Cardiac muscle cell (in vitro differentiated cells and primary cell): ENCODE results near the gene XPO4. TPM values are rescaled to one million over a fixed set of nuclear protein-coding genes. Genes with fewer than 3 reads are reported as not detected.

Source experiments
- DNase-seq, 2 donors: peaks; one replicate each; pipeline versions ENCODE4 v3.0.0 to v3.0.0-alpha.2; 2010 to 2017; ENCODE audit warnings: low read depth in 1 of 2, low spot score in 1 of 2
- H3K27ac ChIP-seq: fragments of 200-600 bp; sonication (generic); 2 replicates; pipeline ENCODE4 v1.5.1; 2016
- H3K27me3 ChIP-seq: fragments of 200-600 bp; sonication (generic); 2 replicates; pipeline ENCODE4 v1.6.0; 2016; ENCODE audit warnings: control low read depth
- H3K36me3 ChIP-seq: fragments of 200-600 bp; sonication (generic); 2 replicates; pipeline ENCODE4 v1.5.1; 2016; ENCODE audit warnings: control low read depth
- H3K4me1 ChIP-seq: fragments of 200-600 bp; sonication (generic); 2 replicates; pipeline ENCODE4 v1.8.1; 2017; ENCODE audit warnings: low read depth, mild to moderate bottlenecking, mixed run types
- H3K4me3 ChIP-seq: fragments of 200-600 bp; sonication (generic); 2 replicates; pipeline ENCODE4 v1.5.1; 2016; ENCODE audit warnings: mild to moderate bottlenecking
- H3K9me3 ChIP-seq: fragments of 200-600 bp; sonication (generic); 2 replicates; pipeline ENCODE4 v1.5.1; 2017; ENCODE audit warnings: low read depth, mild to moderate bottlenecking, control low read depth
- polyA plus RNA-seq: library from polyadenylated mRNA; unstranded; fragments of >200 nt; fragmentation: Nextera tagmentation; extraction: Ambion mirVana; gene quantifications from 2 replicates; pipeline ENCODE4 v1.2.1, GENCODE V29; 2016
- total RNA-seq: library from RNA; depleted of rRNA; stranded (reverse); fragments of >200 nt; gene quantifications from 2 replicates; pipeline ENCODE4 v1.2.3, GENCODE V29; 2016
- TF ChIP-seq, protein P1 (sequence below): IDR thresholded peaks from 2 replicates; pipeline ENCODE4 v1.5.1; 2012; ENCODE audit warnings: low read depth, mild to moderate bottlenecking, low read length

XPO4 gene
- total and polyA plus RNA-seq, 2 experiments from 2014 or later: 51.8 to 177 TPM

DNA sequence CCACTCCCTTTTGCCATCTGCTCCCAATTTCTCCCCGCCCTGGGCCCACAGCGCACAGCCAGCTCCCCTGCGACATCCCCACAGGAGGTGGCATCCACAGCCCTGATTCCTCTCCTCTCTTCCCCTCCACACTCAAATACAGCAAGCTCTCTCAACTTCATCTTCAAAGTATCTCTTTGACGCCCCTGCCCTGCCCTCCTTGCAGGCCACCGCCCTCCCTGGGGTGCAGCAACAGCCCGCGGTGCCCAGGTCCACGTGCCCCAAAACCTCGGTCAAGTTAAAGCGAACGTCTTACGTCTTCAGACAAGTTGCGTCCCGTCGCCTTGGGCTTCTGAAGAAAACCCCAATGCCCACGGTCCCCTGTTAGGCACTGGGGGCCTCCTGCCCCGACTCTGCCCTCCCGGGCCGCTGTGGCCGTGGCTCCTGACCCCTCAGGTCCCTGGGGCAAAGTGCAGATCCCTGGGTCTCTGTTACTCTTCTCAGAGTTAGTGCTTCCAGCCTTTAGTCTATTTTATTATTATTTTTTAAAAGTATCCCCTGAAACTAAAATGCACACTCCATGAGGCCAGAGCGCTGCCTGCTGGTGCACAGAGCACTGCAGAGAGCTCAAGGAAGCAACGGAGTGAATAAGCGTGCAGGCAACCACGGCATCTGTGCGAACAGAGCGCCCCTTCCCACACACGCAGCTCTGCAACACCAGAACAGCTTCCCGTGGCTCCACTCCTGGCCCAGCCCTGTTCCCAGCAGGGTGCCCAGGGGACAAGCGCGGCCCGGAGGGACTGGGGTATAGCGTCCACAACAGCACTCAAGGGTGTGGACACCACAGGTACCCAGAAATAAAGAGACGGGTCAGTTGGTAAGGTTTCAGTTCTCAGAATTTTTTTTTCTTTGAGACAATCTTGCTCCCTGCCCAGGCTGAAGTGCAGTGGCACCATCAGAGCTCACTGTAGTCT, 172.6 kb downstream of the XPO4 start:
- H3K27me3 ChIP-seq: no peaks in the 10 kb centered on the region
- no peak overlapping the region for H3K4me3 ChIP-seq
- no peak overlapping the region for H3K27ac ChIP-seq
- no peaks in the 10 kb centered on the region for H3K4me1 ChIP-seq
- TF ChIP-seq, protein P1, sequence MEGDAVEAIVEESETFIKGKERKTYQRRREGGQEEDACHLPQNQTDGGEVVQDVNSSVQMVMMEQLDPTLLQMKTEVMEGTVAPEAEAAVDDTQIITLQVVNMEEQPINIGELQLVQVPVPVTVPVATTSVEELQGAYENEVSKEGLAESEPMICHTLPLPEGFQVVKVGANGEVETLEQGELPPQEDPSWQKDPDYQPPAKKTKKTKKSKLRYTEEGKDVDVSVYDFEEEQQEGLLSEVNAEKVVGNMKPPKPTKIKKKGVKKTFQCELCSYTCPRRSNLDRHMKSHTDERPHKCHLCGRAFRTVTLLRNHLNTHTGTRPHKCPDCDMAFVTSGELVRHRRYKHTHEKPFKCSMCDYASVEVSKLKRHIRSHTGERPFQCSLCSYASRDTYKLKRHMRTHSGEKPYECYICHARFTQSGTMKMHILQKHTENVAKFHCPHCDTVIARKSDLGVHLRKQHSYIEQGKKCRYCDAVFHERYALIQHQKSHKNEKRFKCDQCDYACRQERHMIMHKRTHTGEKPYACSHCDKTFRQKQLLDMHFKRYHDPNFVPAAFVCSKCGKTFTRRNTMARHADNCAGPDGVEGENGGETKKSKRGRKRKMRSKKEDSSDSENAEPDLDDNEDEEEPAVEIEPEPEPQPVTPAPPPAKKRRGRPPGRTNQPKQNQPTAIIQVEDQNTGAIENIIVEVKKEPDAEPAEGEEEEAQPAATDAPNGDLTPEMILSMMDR: no peak
- no peaks in the 10 kb centered on the region for H3K36me3 ChIP-seq
- DNase-seq: no peak
- no peaks in the 10 kb centered on the region for H3K9me3 ChIP-seq

DNA sequence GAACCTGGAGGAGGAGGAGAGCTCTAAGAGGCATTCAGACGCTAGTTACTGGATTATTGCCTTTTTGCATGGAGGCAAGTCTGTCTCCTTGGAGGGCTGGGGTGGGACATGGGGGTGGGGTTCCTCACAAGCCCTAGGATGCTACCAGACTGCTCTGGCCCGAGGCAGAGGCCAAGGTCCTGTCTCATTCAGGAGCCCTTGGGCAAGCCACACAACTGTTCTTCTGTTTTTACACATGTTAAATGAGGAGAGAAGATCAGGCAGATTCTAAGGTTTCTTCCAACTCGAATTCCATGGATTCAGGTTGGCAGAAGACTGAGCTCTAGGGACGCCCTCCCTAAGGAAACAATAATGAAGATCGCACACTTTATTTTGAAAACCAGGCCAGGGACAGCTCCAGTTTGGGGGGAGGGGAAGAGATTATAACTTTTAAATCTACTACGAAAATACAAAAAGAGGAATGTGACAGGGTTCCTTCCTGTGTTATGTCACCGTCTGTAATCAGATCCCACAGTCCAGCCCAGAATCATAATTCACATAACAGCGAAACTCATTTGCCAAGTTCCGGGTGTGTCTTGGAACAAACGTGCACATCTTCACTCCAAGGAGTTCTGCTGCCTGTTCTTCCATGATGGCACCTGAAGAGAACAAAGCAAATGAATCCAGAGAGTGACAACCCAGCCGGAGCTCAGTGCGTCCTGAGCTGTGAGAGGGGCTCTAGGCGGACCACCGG, 173.8 kb downstream of the XPO4 start:
- H3K4me1 ChIP-seq: no peaks in the 10 kb centered on the region
- TF ChIP-seq, protein P1: no peak
- H3K4me3 ChIP-seq: no peak overlapping the region
- no peaks in the 10 kb centered on the region for H3K9me3 ChIP-seq
- H3K36me3 ChIP-seq: no peaks in the 10 kb centered on the region
- no peak overlapping the region for H3K27ac ChIP-seq
- DNase-seq: no peak
- no peaks in the 10 kb centered on the region for H3K27me3 ChIP-seq

DNA sequence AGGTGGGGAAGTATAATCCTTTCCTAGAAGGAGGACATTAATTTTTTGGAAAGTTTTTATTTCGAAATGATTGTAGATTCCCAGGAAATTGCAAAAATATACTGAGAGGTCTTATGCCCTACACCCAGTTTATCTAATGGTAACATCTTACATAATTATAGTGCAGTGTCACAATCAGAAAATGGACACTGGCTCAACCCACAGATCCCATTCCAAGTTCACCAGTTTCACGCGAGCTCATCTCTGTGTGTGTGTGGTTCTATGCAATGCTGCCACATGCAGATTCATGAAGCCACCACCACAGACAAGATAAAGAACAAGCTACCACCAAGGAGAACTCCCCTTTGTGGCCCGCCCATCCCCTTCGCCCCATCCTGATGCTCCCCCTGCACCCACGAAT, 174.7 kb downstream of the XPO4 start:
- DNase-seq: no peak
- H3K27me3 ChIP-seq: no peaks in the 10 kb centered on the region
- H3K4me1 ChIP-seq: peaks cover under 1% of the 10 kb centered on the region
- TF ChIP-seq, protein P1: no peak
- H3K27ac ChIP-seq: no peak overlapping the region
- H3K36me3 ChIP-seq: no peaks in the 10 kb centered on the region
- no peak overlapping the region for H3K4me3 ChIP-seq
- H3K9me3 ChIP-seq: no peaks in the 10 kb centered on the region

Other genes starting within 250 kb of the XPO4 start
- 28.5 and 30.4 TPM in 2 replicates for gene IL17D, start 199.0 kb downstream of the XPO4 start, total RNA-seq
- gene IL17D, start 199.0 kb downstream of the XPO4 start, polyA plus RNA-seq: 118 and 147 TPM in 2 replicates
- gene EEF1AKMT1, start 128.8 kb downstream of the XPO4 start, total RNA-seq: 4.2 and 7.2 TPM in 2 replicates
- gene EEF1AKMT1, start 128.8 kb downstream of the XPO4 start, polyA plus RNA-seq: 11.5 and 18.3 TPM in 2 replicates
- 8.9 and 14.7 TPM in 2 replicates for gene LATS2, start 158.8 kb upstream of the XPO4 start, total RNA-seq
- gene LATS2, start 158.8 kb upstream of the XPO4 start, polyA plus RNA-seq: 4.0 and 4.7 TPM in 2 replicates
- gene SAP18, start 237.4 kb upstream of the XPO4 start, total RNA-seq: 58.9 and 63.4 TPM in 2 replicates
- 406 and 443 TPM in 2 replicates for gene SAP18, start 237.4 kb upstream of the XPO4 start, polyA plus RNA-seq